ENCODE data around the gene GOPC.
A peak's percentile ranks its signal among the peaks of the same experiment; 100 is the strongest.

Gene GOPC

DNA sequence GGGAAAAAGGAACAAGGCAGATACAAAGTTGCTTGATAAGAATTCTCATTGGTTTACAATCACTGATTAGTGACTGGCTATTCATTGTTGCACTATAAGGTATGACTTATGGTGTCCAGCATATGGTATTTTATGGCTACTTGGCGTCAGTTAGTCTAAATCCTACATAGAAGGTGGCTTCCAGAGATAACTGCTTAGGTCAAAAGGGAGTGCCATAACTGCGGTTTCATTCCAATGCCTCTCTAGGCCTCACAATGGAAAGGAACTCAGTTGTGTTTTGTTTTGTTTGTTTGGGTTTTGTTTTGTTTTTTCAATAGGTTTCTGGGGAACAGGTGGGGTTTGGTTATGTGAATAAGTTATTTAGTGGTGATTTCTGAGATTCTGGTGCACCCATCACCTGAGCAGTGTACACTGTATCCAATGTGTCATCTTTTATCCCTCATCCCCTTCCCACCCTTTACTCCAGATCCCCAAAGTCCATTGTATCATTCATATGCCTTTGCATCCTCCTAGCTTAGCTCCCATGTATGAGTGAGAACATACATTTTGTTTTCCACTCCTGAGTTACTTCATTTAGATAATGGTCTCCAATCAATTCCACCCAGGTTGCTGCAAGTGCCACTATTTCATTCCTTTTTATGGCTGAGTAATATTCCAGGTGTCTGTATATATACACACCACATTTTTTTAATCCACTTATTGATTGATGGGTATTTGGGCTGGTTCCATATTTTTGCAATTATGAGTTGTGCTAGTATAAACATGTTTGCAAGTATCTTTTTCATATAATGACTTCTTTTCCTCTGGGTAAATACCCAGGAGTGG, 7.0 kb downstream of the GOPC start:
- no peak for DNase-seq (ENCODE audit: low read depth in 2 of 2)

DNA sequence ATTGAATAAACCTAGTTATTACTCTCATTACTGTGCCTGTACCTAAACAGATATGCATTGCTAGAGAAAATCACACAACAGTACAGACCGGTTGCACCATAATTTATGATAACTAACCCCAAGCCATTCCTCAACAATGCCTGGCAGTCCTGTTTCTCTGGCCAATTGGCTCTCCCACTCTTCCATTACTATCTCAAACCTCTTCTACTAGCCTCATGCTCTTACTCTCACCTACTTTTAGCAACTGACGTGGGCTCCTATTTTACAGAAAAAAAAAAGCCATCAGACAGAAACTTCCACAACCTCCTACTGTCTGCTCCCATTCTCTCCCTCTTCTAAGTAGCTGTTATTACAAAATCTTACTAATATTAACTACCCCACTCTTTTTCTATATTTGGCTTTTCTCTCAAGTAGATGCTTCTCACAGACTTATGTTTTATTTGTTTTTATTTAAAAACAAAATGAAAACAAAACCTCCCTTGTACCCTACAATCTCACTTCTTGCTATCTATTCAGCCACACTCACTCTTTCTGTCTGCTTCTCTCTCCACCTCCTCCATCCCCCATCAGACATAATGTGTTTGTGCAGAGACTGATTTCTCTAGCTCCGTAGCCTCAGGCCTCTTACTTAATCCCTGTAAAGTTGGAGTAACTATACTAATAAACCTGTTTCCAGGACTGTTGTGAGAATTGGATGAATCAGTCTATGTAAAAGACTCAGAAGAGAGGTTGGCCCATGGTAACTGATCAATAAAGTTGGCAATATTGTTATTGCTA, 9.1 kb downstream of the GOPC start:
- DNase-seq (ENCODE audit: low read depth in 2 of 2): no peak

DNA sequence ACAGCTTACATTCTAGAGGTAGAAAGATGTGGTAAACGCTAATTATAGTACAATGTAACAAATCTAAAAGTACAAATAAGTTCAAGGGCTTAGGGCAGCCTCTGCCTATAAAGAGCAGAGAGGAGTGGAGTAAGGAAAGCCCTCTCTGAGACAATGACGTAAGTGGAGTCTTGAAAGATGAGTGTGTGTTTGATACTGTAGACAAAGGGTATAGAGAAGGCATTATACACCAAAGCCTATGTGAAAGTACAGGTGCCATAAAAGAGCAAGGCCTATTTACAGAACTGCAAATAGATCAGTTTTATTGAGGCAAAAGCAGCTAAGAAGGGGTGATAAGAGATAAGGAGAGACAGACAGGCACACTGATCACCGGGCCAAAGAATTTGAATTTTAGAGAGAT, 10.9 kb downstream of the GOPC start:
- no peak for DNase-seq (ENCODE audit: low read depth in 2 of 2)

DNA sequence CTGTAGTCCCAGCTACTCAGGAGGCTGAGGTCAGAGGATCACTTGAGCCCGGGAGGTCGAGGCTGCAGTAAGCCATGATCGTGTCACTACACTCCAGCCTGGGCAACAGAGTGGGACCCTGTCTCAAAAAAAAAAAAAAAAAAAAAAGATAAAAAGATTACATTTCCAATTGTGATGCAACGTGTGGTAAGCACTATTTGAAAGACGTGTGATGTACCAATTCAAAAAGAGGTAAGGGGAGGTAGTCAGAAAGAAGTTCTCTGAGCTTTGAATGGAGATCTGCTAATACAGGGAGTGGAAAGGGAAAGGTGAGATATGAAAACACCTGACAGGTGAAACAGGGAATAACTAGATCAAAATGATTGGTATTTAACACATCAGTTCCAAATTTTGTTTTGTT, 11.9 kb downstream of the GOPC start:
- no peak for DNase-seq (ENCODE audit: low read depth in 2 of 2)

DNA sequence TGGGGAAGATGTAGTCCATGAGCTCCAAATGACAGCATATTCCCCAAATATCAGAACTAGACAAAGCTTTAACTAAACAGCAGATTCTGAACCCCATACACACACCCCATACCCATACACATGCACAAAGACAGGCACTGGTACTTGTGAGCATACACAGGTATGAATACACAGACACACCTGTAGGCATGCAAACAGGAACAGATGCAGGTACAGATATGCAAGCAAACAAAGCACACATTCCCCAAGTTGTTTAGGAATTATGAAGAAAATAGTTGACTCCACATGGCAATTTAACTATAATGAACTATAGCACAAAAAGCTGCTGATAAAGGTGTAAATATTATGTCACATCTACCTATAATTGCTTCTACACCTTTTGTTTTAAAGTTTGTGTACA, 16.7 kb downstream of the GOPC start:
- DNase-seq (ENCODE audit: low read depth in 2 of 2): no peak

DNA sequence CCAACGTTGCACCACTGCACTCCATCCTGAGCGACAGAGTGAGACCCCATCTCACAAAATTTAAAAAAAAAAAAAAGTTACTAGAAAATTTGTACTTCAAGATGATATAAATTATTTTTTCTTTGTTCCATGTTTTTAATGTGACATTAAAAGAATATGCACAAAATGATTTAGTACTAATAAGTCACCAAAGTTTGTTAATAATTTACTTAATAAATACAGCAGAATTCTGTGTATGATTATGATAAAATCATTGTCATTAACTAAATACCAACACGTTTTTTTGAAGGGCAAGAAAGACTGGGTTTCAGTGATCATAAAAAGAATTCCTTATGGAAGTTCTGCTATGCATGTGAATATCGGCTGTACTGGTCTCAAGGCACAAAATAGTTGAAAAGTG, 28.1 kb downstream of the GOPC start:
- DNase-seq (ENCODE audit: low read depth in 2 of 2): no peak

DNA sequence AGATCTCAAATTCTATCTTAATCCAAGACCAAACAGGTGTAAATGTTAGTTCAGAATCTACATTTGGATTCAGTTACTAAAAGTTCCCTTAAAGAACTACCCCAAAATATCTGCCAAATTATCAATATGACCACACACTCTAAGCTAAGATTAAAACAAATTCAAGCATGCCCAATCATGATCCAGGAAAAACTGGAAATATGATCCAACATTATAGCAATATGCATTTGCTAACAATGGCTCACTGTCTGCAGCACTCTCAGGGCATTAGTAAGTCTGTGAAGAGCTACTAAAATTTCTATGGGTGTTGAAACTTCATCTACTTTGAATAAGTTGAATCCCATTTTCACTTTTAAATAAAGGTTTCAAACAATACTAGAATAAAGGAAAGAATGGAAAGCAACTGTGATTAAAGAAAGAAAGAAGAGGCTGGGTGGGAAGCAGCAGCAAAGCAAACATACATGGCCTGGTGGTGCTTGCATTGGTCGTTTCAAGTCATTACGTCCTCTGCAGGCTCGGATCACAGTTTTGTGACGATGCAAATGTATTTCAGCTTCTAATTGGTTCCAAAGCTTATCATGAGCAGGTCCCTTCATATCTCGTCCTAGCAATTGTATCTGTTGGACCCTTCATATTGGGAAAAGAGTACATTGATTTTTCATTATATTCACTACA, 29.2 kb downstream of the GOPC start:
- no peak for DNase-seq (ENCODE audit: low read depth in 2 of 2)

DNA sequence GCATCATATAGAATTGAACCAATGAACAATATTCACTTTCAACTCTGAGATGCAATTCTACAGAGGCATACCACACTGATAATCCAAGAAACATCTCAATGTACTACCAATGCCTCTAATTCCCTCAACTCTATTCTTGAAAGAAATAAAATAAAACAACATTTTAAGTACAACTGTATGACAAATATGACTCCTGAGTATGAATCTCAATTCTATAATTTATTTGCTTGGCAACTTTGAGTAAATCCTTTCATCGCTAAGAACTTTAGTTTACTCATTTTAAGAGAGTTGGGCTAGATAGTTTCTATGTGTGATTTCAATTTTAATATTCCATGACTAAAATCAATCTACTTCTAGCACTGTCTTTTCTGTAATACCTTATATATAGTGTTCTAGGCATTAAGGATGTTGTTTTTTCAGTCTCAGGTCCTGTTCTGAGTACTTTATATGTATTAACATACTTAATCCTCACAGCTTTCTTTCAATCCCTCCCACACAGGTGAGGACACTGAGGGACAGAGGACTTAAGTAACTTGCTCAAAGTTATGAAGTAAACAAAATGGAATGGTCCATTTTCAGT, 33.4 kb downstream of the GOPC start:
- no peak for DNase-seq (ENCODE audit: low read depth in 2 of 2)

DNA sequence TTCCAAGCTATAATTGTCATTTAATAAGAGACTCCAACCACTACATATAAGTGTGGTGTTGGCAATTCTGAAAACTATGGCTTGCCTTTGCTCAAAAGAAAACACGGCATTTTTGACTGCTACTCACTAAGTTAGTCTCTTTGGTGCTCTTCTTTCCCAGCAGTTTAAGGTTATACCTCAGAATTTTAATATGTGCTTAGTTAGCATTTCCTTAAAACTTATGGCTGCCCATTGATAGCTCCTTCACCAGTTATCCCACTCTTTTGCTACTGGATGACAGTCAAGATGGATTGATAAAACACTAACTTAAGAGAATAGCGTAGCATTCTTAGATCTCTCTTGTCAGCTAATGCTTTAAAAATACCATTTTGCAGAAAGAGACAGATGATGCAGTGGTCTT, 34.1 kb downstream of the GOPC start:
- no peak for DNase-seq (ENCODE audit: low read depth in 2 of 2)

DNA sequence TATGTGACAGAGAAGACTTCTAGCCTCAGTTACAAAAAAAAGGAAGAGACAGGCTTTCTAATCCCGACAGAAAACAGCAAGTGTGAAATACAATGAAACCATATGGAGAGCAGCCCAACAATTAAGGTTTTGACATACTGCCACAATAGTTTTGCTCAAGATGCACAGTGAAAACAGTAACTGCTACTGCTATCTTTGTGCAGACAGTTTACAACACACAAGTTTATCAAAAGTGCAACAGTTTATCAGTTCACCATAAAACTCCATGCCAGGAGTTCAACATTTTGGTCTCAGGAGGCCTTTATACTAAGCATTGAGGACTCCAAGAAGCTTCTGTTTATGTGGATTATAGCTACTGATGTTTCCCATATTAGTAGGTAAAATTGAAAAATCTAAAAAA, 37.6 kb downstream of the GOPC start:
- no peak for DNase-seq (ENCODE audit: low read depth in 2 of 2)

DNA sequence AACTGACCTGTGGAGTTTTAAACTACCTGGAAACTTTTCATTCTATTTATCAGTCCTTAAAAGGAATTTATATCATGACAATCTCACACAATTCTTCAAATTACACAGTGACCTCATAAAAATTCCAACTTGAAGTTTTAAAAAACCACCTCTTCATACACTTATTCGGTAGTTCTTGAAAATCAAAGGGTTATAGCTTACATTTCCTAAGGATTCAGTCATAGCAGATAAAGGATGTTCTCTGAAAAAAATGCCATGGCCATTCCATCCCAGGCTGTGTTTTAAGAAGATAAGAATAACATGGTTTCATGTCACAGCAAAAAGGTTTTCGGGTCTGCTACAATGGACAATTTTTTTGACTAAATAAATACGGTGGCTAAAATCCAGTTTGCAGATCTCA, 41.2 kb downstream of the GOPC start:
- no peak for DNase-seq (ENCODE audit: low read depth in 2 of 2)

DNA sequence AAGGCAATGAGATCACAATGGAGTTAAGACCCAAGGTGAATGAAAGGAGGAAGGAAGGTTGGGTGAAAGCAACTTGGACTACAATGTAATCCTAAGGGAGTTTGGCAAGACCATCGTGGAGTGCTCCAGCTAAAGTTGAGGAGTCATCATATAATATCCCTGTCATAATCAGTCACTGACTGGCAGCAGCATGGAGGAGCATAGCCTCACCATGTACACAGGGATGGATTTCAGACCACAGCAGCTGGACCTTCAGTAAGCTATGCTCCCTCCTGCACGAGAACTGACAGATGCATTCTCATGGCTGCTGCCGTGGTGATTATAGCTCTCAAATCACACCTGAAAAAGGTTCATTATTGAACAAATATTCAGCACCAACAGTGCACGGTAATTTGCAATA, 43.0 kb downstream of the GOPC start:
- no peak for DNase-seq (ENCODE audit: low read depth in 2 of 2)

DNA sequence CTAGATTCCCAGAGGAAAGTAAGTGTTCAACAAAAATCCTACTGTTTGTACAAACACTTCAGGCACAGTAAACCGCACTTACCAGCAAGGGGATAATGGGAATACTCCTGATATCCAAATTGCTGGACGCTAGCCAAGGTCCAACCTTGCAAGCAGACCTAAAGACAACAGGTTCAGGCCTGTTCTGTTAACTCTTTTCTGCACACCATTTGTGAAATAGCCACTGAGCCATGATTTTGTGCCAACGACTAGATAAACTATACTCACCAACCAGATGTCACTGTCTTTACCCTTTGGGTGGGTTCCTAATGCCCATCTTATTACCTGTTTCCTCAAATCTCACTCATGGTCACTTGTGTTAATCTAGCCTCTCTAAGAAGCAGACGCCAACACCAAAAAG, 43.5 kb downstream of the GOPC start:
- DNase-seq (ENCODE audit: low read depth in 2 of 2): no peak

DNA sequence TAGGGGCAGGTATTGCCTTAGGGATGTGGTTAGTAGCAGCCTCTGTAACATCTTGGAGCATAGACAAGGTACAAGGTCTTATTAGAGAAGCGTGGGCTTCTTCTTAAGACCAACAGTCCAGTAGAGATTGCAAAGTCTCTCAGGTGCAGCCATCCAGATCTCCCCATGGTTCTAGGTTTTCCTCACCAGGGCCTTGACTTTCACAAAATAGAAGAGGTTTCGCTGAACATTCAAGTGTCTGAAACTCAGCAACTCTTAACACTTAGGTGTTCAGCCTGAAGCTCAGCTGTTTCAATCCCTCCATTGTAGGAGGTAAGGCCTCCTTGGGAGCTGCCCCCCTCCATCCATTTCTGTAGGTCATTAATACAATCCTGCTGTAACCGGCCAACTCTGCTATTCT, 44.4 kb downstream of the GOPC start:
- no peak for DNase-seq (ENCODE audit: low read depth in 2 of 2)

DNA sequence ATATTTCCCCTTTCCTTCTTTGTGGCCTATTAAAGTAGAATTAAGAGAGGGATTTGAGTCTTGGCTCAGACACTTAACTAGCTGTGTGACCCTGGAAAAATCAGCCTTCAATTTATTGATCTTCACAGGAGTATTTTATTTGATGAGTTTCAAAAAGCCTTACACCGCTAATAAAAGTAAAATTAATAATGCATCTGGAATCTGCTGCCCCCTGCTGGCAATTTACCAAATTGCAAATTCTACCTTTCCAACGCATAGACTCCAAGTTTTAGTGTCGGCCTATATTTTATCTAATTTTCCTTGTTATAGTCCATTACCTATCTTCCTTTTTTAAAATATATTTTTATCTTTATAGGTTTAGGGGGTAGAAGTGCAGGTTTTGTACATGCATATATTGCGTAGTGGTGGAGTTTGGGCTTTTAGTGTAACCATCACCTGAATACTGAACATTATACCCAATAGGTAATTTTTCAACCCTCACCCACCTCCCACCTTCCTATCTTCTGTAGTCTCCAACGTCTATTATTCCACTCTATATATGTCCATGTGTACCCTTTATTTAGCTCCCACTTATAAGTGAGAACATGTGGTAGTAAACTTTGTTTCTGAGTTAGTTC, 46.3 kb downstream of the GOPC start:
- peak in 1 of 2 donors; percentile 21 for DNase-seq (ENCODE audit: low read depth in 2 of 2)

DNA sequence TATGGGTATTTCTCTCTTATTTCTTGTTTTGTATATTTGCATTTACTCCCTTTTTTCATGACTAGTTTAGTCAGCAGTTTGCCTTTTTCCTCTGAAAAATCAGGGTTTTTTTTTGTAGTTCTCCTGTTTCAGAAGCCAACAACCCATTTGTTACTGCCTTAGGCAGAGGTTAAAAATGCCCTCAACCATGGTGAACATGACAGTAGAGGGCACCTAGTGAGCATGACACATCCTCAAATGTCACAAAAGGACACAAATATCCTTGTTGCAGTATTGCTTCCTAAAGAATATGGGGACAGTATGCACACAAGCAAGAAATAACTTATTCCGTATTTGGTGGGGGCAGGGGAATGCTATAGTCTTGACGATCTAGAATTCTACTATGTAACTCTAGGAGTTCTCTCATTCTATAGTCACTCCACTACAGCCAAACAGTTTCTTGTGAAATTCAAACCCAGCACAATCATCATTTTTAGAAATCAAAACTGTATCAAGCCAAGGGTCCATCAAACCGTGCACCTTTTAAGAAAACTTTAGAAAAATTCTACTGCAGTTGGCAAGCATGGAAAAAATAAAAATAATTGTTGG, 47.0 kb downstream of the GOPC start:
- no peak for DNase-seq (ENCODE audit: low read depth in 2 of 2)

DNA sequence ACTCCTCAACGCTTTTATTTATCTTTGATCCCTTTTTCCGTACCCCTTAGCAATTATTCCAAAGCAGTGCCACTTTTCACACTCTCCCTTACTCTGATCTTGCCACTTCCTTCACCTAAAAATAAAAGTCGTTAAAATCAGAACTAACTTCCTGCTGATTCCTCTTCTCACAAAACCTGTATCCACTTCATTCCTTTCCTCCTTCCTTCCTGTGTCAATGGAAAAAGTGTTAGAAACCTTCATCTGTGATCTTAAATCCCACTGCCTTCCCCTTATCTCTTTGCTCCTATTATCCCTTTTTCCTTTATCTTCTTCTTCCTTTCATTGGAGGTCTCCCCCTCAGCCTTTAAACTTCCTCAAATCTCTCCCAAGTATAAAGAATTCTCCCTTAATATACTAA, 49.2 kb downstream of the GOPC start:
- DNase-seq (ENCODE audit: low read depth in 2 of 2): no peak

DNA sequence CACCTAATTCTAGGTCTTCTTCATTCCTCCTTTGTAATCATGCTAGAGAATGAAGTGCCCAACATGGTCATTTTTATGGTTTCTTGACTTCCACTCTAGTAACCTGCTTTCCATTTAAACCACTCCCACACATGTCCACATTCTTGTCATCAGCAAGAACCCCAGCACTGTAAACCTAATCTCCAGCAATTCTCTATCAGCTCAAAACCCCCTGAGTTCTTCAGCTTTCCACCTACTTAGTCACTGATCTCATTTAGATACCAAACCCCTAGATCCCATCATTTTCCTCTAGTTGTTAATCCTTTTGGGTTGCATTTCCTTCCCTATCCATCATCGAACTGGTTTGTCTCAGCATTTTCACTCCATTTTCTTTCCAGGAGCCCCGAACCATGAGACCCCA, 49.7 kb downstream of the GOPC start:
- DNase-seq (ENCODE audit: low read depth in 2 of 2): no peak

DNA sequence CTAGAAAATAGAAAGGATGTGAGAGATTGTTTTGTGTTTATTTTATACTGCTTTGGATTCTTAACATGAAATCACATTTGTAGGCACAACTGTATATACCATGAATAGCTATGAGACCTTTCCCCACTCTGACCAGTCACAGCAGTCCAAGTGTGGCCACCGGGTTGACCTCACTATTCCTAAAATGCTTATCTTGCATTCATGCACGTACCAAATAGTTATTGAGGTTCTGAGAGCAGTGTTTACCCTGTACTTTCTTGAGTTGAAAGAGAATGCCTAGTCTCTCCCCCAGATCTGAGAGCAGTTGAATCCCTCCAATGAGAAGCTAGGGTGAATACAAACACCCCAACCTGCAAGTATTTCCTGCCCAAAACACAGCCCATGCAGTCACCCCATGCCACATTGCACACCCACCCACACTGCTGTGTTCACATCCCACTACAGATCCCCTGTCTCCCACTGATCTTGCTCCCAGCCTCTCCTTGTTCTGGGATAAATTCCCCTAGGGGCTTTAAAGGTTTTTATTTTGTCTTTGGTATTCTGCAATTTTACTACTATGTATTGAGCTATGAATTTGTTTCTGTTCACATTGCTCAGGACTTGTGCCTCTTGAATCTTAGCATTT, 51.6 kb downstream of the GOPC start:
- no peak for DNase-seq (ENCODE audit: low read depth in 2 of 2)

DNA sequence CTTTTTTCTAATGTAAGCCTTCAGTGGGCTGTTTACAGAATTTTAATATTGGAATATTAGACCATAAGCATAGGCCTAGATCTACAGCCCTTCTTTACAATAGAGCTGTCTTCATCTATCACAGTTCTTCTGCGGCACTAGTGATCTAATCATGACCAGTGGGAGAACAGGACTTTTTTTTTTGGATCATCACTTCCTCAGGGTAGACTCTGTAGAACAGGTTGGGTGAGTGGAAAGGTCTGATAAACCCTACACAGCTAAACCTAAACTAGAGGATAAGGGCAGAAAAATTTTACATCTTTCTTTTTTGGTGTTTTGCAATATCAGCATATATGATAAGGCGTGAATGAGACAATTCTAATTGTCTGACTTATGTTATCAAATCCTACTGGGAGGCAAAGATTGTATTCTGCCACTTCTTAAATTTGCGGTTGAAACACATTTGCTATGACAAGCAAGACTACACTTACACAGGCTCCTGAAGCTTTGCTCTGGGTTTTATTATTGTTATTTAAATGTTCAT, 52.2 kb downstream of the GOPC start:
- no peak for DNase-seq (ENCODE audit: low read depth in 2 of 2)

DNA sequence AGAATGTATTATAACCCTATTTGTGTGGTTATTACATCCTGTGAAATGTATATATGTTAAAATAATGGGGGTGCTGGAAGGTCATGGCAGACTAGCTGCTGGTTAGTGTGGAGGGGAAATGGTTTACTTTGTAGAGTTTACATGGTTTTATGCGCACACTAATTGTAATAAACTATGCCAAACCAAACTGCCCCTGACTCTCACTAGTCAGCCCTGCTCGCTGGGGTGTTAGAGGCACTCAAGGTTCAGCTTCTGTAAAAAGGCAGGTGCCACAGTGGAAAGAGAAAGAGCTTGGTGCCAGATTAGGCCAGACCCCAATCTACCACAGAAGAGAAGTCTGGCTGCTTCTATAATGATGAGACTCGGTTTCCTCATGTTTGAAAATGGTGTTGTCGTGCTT, 52.7 kb downstream of the GOPC start:
- DNase-seq (ENCODE audit: low read depth in 2 of 2): no peak
